HG03378 (cell line): ENCODE measurements around the gene LRP8.
"Not testable (repeated sequence)": the region's sequence is repeated elsewhere in the genome, so short reads cannot be mapped to it uniquely, and the experiment has no call there.

ENCODE experiments used
- ATAC-seq: cut with Tn5 transposase; IDR thresholded peaks from one replicate; pipeline ENCODE4 v1.9.1; 2021; ENCODE audit warnings: mild to moderate bottlenecking, moderate library complexity; ENCODE audit not compliant: unreplicated experiment

LRP8 gene

GRCh38 chr1:53237638-53238037 lies 90.2 kb downstream of the LRP8 start:
- no peak for ATAC-seq

DNA sequence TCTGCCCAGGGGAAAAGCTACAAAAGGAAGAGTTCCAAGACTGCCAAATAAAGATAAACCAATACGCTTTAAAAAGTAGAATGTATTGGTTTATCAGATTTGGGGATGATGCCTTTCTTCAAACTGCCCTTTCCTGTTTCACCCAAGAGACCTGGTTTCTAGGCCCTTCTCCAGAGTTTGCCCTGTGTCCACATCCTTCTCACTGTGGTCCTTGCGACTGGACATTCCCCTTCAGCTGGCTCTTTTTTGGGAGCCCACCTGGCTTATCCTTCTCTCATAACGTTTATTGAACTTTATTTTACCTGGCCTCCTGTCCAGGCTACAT lies 106.9 kb downstream of the LRP8 start:
- ATAC-seq: no peak

- ATAC-seq: peak; percentile 89
Observed at GRCh38 chr1:53220171-53220961, 107.5 kb downstream of the LRP8 start, which contains the start of gene CZIB. CZIB (minus strand) TSS chr1:53220634; CDS start chr1:53220575, 59 bp downstream.

DNA sequence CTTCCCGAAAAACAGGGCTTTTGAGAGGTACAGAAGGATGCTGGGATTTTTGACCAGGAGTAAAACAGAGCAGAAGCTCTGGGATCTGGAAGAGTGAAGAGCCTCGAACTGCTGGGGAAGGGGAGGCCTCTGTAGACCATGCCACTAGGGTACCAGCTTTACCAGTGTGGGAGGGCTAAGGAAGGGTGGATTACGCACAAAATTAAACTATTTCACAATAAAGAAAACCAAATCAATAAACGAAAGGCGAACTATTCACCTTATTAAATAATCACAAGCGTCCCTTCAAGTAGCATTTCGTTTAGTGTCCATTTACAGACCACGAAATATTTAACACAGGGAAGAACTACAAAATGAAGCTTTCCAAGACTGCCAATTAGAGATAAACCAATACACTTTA lies 108.2 kb downstream of the LRP8 start:
- no peak for ATAC-seq

GRCh38 chr1:53218201-53218600 lies 109.7 kb downstream of the LRP8 start:
- no peak for ATAC-seq

- ATAC-seq: no peak
Observed at GRCh38 chr1:53214376-53214940, 113.4 kb downstream of the LRP8 start.

DNA sequence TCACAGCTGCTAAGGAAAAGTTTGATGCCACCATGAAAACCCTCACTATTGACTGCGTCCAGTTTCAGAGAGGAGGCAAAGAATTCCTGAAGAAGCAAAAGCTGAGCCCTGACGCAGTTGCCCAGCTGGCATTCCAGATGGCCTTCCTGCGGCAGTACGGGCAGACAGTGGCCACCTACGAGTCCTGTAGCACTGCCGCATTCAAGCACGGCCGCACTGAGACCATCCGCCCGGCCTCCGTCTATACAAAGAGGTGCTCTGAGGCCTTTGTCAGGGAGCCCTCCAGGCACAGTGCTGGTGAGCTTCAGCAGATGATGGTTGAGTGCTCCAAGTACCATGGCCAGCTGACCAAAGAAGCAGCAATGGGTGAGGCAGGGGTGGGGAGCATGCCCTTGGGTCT lies 116.9 kb downstream of the LRP8 start:
- no peak for ATAC-seq

DNA sequence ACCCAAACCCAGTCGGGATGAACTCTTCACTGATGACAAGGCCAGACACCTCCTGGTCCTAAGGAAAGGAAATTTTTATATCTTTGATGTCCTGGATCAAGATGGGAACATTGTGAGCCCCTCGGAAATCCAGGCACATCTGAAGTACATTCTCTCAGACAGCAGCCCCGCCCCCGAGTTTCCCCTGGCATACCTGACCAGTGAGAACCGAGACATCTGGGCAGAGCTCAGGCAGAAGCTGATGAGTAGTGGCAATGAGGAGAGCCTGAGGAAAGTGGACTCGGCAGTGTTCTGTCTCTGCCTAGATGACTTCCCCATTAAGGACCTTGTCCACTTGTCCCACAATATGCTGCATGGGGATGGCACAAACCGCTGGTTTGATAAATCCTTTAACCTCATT lies 117.5 kb downstream of the LRP8 start:
- ATAC-seq: no peak

- ATAC-seq: no peak
Observed at GRCh38 chr1:53207726-53208125, 120.1 kb downstream of the LRP8 start.

DNA sequence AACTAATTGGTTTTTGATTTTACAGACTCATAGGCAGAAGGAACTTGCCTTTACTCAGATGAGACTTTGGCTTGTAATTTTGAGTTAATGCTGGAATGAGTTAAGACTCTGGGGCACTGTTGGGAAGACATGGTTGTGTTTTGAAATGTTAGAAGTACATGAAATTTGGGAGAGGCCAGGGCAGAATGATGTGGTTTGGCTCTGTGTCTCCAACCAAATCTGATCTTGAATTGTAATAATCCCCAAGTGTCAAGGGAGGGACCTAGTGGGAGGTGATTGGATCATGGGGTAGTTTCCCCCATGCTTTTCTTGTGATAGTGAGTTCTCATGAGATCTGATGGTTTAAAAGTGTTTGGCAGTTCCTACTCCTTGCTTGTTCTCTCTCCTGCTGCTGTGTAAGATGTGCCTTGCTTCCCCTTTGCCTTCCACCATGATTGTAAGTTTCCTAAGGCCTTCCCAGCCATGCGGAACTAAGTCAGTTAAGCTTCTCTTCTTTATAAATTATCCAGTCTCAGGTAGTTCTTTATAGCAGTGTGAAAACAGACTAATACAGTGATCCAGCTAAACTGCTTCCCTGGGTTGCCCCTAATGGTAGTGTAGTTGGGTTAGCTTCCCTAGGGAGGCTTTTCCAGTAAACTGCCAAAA lies 121.0 kb downstream of the LRP8 start:
- no peak for ATAC-seq

DNA sequence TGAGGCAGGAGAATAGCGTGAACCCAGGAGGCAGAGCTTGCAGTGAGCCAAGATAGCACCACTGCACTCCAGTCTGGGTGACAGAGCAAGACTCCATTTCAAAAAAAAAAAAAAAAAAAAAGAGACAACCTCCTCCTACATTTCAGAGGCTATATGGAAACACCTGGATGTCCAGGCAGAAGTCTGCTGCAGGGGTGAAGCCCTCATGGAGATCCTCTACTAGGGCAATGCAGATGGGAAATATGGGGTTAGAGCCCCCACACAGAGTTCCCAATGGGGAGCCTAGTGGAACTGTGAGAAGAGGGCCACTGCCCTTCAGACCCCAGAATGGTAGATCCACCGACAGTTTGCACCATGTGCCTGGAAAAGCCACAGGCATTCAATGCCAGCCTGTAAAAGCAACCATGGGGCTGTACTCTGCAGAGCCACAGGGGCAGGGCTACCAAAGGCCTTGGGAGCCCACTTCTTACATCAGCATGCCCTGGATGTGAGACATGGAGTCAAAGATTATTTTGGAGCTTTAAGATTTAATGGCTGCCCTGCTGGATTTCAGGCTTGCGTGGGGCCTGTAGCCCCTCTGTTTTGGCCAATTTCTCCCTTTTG lies 121.7 kb downstream of the LRP8 start:
- ATAC-seq: not testable (repeated sequence)

- not testable (repeated sequence) for ATAC-seq
Observed at GRCh38 chr1:53205496-53205895, 122.4 kb downstream of the LRP8 start.

- no peak for ATAC-seq
Observed at GRCh38 chr1:53203466-53203865, 124.4 kb downstream of the LRP8 start.

DNA sequence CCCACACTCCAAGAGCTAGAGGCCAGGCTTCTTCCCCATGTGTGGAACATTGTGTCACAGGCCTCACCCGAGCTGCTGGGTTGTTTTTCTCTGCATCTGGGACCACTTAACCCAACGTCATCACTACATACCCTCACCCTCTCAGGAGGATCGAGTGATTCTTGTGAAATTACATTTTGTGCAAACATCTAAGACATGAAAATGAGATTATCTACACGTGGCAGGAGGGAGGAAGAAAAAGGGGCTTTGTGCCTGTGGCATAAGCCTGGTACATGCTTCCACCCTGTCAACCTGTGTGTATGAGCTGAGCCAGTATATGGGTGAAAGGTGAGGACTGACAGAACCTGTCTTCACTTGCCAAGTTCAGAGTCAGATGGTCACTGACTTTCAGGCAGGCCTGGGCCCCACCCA lies 129.6 kb downstream of the LRP8 start:
- ATAC-seq: no peak

GRCh38 chr1:53197291-53198200 lies 130.3 kb downstream of the LRP8 start:
- ATAC-seq: no peak

DNA sequence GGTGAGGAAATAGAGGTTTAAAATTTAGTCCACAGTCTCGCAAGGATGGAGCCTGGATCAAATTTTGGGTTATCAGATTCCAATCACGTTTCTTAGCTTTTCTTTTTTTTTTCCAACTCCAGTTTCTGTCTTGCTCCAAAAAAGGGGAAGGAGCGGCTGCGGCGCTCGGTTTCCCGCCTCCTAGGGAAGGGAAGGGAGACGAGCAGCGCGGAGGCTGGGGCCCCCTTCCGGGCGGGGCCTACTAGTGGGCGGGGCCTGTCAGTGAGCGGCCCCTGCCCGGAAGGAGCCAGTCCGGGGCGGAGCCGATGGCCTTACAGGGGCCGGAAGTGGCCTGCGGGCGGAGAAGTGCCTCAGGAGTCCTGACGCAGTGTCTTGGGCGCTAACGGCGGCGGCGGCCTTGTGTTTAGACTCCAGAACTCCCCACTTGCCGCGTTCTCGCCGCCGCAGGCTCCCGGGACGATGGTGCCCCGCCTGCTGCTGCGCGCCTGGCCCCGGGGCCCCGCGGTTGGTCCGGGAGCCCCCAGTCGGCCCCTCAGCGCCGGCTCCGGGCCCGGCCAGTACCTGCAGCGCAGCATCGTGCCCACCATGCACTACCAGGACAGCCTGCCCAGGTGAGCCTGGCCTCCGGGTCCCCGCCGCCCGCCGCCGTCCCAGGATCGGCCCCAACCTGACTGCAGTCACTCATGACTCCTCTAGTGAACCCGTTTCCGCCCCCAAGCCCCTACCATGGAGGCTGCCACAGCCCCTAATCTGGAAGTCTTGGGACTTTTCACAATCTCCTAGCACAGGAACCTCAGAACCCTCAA lies 131.2 kb downstream of the LRP8 start, which contains the start of gene CPT2:
CPT2 (plus strand) TSS at position 340 of the 806 bp plus-strand sequence; CDS start at position 460, 120 bp downstream.
- ATAC-seq: peak; percentile 89

GRCh38 chr1:53196017-53196484 lies 131.8 kb downstream of the LRP8 start:
- no peak for ATAC-seq

DNA sequence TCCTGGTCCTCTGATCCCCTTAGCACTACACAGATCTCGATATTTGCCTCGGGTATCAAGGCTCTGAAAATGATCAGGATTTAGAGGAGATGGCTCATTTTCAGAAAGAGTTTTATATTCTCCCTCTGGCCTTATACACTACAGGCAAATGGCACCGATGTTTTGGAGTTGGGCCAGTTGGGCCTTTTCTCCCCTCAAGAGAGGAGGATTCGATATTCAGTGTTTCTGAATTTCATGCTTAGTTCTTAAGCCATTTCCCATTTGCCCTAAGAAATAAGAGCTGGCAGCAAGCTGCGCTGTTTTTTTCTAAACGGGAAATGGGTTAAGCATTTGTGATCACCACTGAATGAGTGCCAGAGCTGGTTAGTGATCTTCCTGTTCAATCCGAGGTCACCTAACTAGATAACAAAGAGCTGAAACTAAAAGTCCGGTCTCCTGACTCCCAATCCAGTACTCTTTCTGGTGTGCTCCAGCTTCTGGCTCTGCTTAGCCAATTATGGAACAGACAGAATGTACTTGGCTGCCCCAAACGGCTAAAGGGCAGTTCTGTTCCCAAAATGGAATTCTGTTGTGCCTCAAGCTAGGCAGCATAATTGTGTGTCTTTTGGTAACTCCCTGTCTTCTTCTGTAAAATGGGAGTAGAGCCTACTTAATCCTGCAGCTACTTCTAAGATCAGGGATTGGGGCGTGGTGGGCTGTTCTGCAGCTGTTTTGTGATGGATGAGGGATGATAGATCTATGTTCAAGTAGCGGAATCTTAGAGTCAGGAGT lies 132.4 kb downstream of the LRP8 start:
- ATAC-seq: no peak
